HCT116 (cell line): ENCODE measurements around the gene USP2.

Source experiments
- CTCF ChIP-seq, 3 experiments: fragments of 200-600 bp in 1 of 3; sonication (generic) in 1 of 3; IDR thresholded peaks in 2 of 3; conservative IDR thresholded peaks in 1 of 3; 2 replicates each; pipeline ENCODE4 v1.5.1; 2012 to 2017; ENCODE audit warnings: low read depth in 2 of 3, low read length in 2 of 3, antibody characterized with exemption in 1 of 3, borderline replicate concordance in 1 of 3, control low read depth in 1 of 3, mild to moderate bottlenecking in 1 of 3, mixed read lengths in 1 of 3, mixed run types in 1 of 3, moderate library complexity in 1 of 3; ENCODE audit not compliant: insufficient read depth in 1 of 3
- EZH2 ChIP-seq: fragments of 200-600 bp; sonication (generic); IDR thresholded peaks from 2 replicates; pipeline ENCODE4 v1.6.1; 2017; ENCODE audit warnings: antibody characterized with exemption, mixed run types
- EZH2phosphoT487 ChIP-seq: fragments of 200-600 bp; IDR thresholded peaks from 2 replicates; pipeline ENCODE4 v1.6.1; 2018; ENCODE audit warnings: antibody characterized with exemption, borderline replicate concordance
- POLR2A ChIP-seq: IDR thresholded peaks from 2 replicates; pipeline ENCODE4 v1.7.0; 2011; ENCODE audit warnings: borderline replicate concordance; ENCODE audit not compliant: insufficient read depth, insufficient read length; ENCODE audit errors: extremely low read depth
- POLR2AphosphoS5 ChIP-seq: IDR thresholded peaks from 2 replicates; pipeline ENCODE4 v1.6.1; 2011; ENCODE audit warnings: mild to moderate bottlenecking, low read depth, low read length, moderate library complexity
- RAD21 ChIP-seq: IDR thresholded peaks from 2 replicates; pipeline ENCODE4 v1.6.1; 2012; ENCODE audit warnings: low read depth, mild to moderate bottlenecking
- SRF ChIP-seq: IDR thresholded peaks from 2 replicates; pipeline ENCODE4 v1.6.1; 2012; ENCODE audit warnings: low read depth
- TCF7L2 ChIP-seq: IDR thresholded peaks from 2 replicates; pipeline ENCODE4 v1.7.0; 2011; ENCODE audit warnings: borderline replicate concordance, inconsistent platforms; ENCODE audit not compliant: insufficient read depth, insufficient read length; ENCODE audit errors: extremely low read depth
- YY1 ChIP-seq: IDR thresholded peaks from 2 replicates; pipeline ENCODE4 v1.6.1; 2011; ENCODE audit warnings: low read length, low read depth, moderate library complexity, mild to moderate bottlenecking; ENCODE audit not compliant: insufficient replicate concordance; ENCODE audit errors: extremely low read depth
- ZNF274 ChIP-seq: fragments of 200-500 bp; sonication (Bioruptor generic); IDR thresholded peaks from 2 replicates; pipeline ENCODE4 v1.6.1; 2014; ENCODE audit warnings: mild to moderate bottlenecking, low read depth, low read length, inconsistent platforms
- TF ChIP-seq, protein P1 (sequence below): IDR thresholded peaks from 2 replicates; pipeline ENCODE4 v1.6.1; 2012
- TF ChIP-seq, protein P2 (sequence below): IDR thresholded peaks from 2 replicates; pipeline ENCODE4 v1.6.1; 2012; ENCODE audit warnings: low read depth
- TF ChIP-seq, protein P3 (sequence below): IDR thresholded peaks from 2 replicates; pipeline ENCODE4 v1.6.1; 2012

- no peak for TF ChIP-seq CTCF (IDR thresholded peaks at IDR 0.05 in 2 of 3, conservative IDR thresholded peaks at IDR 0.05 in 1 of 3; ENCODE audit: borderline replicate concordance in 1 of 3, insufficient read depth in 1 of 3, low read depth in 2 of 3, low read length in 2 of 3)
- no peak for TF ChIP-seq EZH2
- no peak for TF ChIP-seq POLR2AphosphoS5
- TF ChIP-seq POLR2A = no peak
- TF ChIP-seq SRF = no peak
- TF ChIP-seq, protein P1, sequence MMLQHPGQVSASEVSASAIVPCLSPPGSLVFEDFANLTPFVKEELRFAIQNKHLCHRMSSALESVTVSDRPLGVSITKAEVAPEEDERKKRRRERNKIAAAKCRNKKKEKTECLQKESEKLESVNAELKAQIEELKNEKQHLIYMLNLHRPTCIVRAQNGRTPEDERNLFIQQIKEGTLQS = no peak
- no peak for TF ChIP-seq ZNF274
- TF ChIP-seq TCF7L2 = no peak
- no peak for TF ChIP-seq EZH2phosphoT487
- TF ChIP-seq, protein P2, sequence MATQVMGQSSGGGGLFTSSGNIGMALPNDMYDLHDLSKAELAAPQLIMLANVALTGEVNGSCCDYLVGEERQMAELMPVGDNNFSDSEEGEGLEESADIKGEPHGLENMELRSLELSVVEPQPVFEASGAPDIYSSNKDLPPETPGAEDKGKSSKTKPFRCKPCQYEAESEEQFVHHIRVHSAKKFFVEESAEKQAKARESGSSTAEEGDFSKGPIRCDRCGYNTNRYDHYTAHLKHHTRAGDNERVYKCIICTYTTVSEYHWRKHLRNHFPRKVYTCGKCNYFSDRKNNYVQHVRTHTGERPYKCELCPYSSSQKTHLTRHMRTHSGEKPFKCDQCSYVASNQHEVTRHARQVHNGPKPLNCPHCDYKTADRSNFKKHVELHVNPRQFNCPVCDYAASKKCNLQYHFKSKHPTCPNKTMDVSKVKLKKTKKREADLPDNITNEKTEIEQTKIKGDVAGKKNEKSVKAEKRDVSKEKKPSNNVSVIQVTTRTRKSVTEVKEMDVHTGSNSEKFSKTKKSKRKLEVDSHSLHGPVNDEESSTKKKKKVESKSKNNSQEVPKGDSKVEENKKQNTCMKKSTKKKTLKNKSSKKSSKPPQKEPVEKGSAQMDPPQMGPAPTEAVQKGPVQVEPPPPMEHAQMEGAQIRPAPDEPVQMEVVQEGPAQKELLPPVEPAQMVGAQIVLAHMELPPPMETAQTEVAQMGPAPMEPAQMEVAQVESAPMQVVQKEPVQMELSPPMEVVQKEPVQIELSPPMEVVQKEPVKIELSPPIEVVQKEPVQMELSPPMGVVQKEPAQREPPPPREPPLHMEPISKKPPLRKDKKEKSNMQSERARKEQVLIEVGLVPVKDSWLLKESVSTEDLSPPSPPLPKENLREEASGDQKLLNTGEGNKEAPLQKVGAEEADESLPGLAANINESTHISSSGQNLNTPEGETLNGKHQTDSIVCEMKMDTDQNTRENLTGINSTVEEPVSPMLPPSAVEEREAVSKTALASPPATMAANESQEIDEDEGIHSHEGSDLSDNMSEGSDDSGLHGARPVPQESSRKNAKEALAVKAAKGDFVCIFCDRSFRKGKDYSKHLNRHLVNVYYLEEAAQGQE = no peak
- no peak for TF ChIP-seq YY1
- no peak for TF ChIP-seq RAD21
- TF ChIP-seq, protein P3, sequence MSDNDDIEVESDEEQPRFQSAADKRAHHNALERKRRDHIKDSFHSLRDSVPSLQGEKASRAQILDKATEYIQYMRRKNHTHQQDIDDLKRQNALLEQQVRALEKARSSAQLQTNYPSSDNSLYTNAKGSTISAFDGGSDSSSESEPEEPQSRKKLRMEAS = no peak
Observed at GRCh38 chr11:119369132-119369925, 12.2 kb downstream of the USP2 start.
